B cell (primary cell): ENCODE results near the gene ARHGAP12.

ENCODE experiments used
- EZH2 ChIP-seq: IDR thresholded peaks from 2 replicates; pipeline ENCODE4 v1.6.1; 2012; ENCODE audit warnings: borderline replicate concordance, low read depth, mild to moderate bottlenecking, moderate library complexity, low read length; ENCODE audit not compliant: insufficient read depth, poor library complexity, severe bottlenecking
- TF ChIP-seq, protein P1 (sequence below): fragments of 200-600 bp; IDR thresholded peaks from one replicate; pipeline ENCODE4 v1.8.0; 2022; ENCODE audit warnings: antibody characterized with exemption, mild to moderate bottlenecking

GRCh38 chr10:31961277-31962074 is 32.8 kb upstream of the ARHGAP12 start:
- TF ChIP-seq, protein P1, sequence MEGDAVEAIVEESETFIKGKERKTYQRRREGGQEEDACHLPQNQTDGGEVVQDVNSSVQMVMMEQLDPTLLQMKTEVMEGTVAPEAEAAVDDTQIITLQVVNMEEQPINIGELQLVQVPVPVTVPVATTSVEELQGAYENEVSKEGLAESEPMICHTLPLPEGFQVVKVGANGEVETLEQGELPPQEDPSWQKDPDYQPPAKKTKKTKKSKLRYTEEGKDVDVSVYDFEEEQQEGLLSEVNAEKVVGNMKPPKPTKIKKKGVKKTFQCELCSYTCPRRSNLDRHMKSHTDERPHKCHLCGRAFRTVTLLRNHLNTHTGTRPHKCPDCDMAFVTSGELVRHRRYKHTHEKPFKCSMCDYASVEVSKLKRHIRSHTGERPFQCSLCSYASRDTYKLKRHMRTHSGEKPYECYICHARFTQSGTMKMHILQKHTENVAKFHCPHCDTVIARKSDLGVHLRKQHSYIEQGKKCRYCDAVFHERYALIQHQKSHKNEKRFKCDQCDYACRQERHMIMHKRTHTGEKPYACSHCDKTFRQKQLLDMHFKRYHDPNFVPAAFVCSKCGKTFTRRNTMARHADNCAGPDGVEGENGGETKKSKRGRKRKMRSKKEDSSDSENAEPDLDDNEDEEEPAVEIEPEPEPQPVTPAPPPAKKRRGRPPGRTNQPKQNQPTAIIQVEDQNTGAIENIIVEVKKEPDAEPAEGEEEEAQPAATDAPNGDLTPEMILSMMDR, result no peak
- no peak for TF ChIP-seq EZH2
